ENCODE measurements around the gene FAHD2A.

FAHD2A gene

DNA sequence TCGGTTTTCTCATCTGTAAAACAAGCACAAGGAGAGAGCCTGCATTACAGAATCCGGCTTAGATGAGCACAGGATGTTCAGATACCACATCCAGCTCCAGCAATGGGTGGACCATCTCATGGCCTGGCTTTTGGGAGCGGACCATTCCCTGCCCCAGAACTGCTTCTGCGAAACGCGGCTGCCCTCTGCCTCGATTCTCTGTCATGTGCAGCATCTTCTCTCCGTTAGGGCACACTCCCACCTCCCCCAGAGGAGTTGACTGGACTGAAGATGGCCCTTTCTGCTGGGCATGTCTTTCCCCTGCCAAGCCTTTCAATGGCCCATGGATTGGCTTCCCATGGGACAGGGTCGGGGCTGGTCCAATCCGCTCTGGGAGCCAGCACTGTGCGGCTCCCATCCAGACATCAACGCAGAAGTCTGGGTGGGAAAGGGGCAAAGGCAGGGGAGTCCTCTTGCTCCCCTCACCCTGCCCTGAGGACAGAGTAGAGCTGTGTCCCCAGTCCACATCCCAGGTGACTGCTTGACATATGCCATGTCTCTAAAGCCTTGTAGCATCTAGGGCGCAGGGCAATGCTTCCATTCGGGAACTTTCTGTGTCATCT, 14.3 kb upstream of the FAHD2A start:
- H3K4me3 ChIP-seq (ENCODE audit: low read depth, low read length) = no peak overlapping the region
- DNase-seq (ENCODE audit: low read depth) = no peak
- TF ChIP-seq POLR2A (IDR thresholded peaks at IDR 0.05; ENCODE audit: extremely low read depth, insufficient read length) (no peak), MYC (IDR thresholded peaks at IDR 0.05; ENCODE audit: low read depth, low read length) (no peak)
- TF ChIP-seq, protein P1, sequence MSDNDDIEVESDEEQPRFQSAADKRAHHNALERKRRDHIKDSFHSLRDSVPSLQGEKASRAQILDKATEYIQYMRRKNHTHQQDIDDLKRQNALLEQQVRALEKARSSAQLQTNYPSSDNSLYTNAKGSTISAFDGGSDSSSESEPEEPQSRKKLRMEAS (IDR thresholded peaks at IDR 0.05; ENCODE audit: low read depth, low read length) = no peak
- TF ChIP-seq, protein P2, sequence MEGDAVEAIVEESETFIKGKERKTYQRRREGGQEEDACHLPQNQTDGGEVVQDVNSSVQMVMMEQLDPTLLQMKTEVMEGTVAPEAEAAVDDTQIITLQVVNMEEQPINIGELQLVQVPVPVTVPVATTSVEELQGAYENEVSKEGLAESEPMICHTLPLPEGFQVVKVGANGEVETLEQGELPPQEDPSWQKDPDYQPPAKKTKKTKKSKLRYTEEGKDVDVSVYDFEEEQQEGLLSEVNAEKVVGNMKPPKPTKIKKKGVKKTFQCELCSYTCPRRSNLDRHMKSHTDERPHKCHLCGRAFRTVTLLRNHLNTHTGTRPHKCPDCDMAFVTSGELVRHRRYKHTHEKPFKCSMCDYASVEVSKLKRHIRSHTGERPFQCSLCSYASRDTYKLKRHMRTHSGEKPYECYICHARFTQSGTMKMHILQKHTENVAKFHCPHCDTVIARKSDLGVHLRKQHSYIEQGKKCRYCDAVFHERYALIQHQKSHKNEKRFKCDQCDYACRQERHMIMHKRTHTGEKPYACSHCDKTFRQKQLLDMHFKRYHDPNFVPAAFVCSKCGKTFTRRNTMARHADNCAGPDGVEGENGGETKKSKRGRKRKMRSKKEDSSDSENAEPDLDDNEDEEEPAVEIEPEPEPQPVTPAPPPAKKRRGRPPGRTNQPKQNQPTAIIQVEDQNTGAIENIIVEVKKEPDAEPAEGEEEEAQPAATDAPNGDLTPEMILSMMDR (IDR thresholded peaks at IDR 0.05; ENCODE audit: low read depth, low read length) = no peak

DNA sequence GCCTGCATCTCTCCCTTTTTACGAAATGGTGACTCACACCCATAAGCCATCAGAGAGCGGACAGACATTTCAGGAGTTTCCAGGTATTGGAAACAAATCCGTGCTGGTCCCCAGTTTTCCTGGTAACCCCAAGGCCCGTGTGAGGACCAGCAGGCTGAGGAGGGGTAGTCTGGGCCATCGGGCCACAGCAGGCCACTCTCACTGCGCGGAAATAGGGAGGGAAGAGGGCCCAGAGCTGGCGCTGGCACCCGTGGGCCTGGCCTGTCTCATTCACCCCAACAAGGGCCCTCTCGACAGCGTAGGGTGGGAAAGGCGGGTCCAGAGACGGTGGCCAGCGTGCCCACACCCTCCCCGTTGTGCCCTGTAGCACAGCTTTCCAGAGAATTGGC, 13.7 kb upstream of the FAHD2A start:
- TF ChIP-seq, protein P1 (IDR thresholded peaks at IDR 0.05; ENCODE audit: low read depth, low read length) = no peak
- TF ChIP-seq, protein P2 (IDR thresholded peaks at IDR 0.05; ENCODE audit: low read depth, low read length) = no peak
- TF ChIP-seq POLR2A (IDR thresholded peaks at IDR 0.05; ENCODE audit: extremely low read depth, insufficient read length) = no peak
- no peak for TF ChIP-seq MYC (IDR thresholded peaks at IDR 0.05; ENCODE audit: low read depth, low read length)
- H3K4me3 ChIP-seq (ENCODE audit: low read depth, low read length) = no peak overlapping the region
- no peak for DNase-seq (ENCODE audit: low read depth)

DNA sequence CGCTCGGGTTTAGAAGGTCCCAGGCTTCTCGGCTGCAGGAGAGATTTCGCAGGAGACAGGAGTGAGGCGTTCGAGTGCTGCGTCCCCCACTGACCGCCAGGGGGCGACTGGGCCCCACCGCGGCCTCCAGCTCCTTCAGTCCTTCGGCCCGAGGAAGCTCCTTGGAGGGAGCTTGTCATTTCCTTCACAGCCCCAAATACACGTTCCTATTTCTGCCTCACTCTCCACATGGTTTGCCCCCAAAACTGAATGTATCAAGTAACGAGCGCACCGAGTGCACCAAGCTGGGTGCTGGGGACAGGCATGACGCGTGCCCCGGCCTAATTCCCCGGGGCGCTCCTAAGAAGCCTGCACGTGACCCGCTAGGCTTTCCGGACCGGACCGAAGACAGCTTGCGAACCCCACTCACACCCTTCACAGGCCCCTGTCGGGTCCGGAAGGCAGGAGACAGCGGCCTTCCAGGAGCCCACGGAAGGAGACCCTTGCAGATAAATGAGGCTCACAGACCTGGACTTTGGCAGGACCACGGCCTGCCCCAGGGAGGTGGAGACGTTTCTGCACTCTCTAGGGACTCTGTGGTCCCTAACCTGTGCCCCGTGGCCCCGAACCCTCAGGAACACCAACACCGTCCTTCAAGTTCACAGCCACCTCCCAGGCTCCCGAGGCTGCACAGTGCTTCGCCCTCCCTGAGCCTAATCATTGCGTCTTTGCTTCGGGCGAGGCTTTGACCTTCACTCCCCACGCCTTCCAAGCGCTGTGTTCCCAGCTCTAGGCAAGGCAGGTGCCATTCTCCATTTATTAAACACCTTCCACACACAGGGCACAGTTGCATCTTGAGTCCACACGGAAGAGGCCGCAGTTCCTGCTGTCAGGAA, 13.0 kb upstream of the FAHD2A start:
- TF ChIP-seq, protein P2 (IDR thresholded peaks at IDR 0.05; ENCODE audit: low read depth, low read length) = peak; percentile 97
- TF ChIP-seq POLR2A (IDR thresholded peaks at IDR 0.05; ENCODE audit: extremely low read depth, insufficient read length) (no peak), MYC (IDR thresholded peaks at IDR 0.05; ENCODE audit: low read depth, low read length) (no peak)
- TF ChIP-seq, protein P1 (IDR thresholded peaks at IDR 0.05; ENCODE audit: low read depth, low read length) = peak; percentile 19; the same call in 1 of the 2 replicates
- no peak overlapping the region for H3K4me3 ChIP-seq (ENCODE audit: low read depth, low read length)
- peak; percentile 75 for DNase-seq (ENCODE audit: low read depth)

DNA sequence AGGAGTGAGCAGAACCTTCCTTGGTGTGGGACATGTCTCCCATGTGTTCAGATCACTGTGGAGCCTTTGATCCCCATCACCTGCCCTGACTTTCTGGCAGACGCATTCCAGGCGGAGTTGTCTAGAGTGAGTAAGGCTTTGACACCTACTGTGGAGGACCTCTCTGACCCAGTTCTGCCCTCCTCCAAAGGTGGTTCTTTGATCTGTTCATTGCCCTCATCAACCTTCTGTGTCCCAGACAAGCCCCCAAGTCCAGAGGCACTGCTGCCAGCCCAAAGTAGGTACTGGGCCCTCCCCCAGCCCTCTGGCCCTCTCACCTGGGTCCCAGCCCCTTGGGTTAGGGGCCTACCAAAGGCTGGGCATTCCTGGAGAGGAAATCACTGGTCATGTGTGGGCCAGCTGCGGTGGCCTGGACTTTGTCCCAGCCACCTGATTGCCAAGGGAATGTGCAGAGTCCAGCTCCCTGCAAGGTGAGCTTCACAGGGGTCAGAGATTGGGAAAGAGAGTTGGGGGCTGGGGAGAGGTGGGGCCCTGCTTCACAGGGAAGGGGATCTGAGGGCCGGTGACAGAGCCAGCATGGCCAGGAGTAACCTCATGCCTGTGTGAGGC, 12.1 kb upstream of the FAHD2A start:
- no peak overlapping the region for H3K4me3 ChIP-seq (ENCODE audit: low read depth, low read length)
- TF ChIP-seq MYC (IDR thresholded peaks at IDR 0.05; ENCODE audit: low read depth, low read length) (no peak), POLR2A (IDR thresholded peaks at IDR 0.05; ENCODE audit: extremely low read depth, insufficient read length) (no peak)
- TF ChIP-seq, protein P2 (IDR thresholded peaks at IDR 0.05; ENCODE audit: low read depth, low read length) = no peak
- TF ChIP-seq, protein P1 (IDR thresholded peaks at IDR 0.05; ENCODE audit: low read depth, low read length) = no peak
- DNase-seq (ENCODE audit: low read depth) = no peak

DNA sequence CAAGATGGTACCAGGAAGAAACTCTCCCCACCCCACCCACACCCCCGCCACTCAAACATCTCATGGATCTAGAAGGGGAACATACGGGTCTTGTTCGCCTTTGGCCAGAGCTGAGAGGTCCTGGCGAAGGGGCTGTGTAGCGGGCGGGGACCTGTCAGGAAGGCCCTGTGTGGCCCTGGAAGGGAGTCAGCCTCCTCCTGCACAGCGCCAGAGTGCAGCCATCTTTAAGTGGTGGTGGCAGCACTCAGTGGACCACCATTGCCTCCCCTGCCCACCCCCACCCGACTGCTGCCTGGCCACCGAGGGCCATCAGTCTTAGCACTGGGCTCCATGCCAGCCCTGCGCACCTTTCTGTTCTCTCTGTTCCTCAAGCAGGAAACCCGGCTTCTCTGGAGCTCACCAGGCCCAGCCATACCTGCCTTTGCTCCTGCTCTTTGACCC, 11.6 kb upstream of the FAHD2A start:
- no peak overlapping the region for H3K4me3 ChIP-seq (ENCODE audit: low read depth, low read length)
- TF ChIP-seq, protein P2 (IDR thresholded peaks at IDR 0.05; ENCODE audit: low read depth, low read length) = no peak
- TF ChIP-seq, protein P1 (IDR thresholded peaks at IDR 0.05; ENCODE audit: low read depth, low read length) = no peak
- TF ChIP-seq MYC (IDR thresholded peaks at IDR 0.05; ENCODE audit: low read depth, low read length) = no peak
- TF ChIP-seq POLR2A (IDR thresholded peaks at IDR 0.05; ENCODE audit: extremely low read depth, insufficient read length) = no peak
- DNase-seq (ENCODE audit: low read depth) = no peak
